NT2/D1 (cell line): Measurements from ENCODE around the gene SRSF8.

Source experiments
- YY1 ChIP-seq: IDR thresholded peaks from 2 replicates; pipeline ENCODE4 v1.6.1; 2011; ENCODE audit not compliant: insufficient read length, insufficient read depth
- ZNF274 ChIP-seq: IDR thresholded peaks from 2 replicates; pipeline ENCODE4 v1.6.1; 2011; ENCODE audit warnings: mild to moderate bottlenecking, low read depth, low read length

GRCh38 chr11:95076981-95077380 is 10.3 kb downstream of the SRSF8 start:
- TF ChIP-seq ZNF274 (no peak), YY1 (no peak)
